ENCODE results near the gene LRMDA.

- TF ChIP-seq CTCF (IDR thresholded peaks at IDR 0.05) = no peak
- no peak for TF ChIP-seq EZH2 (IDR thresholded peaks at IDR 0.05; ENCODE audit: borderline replicate concordance, insufficient read depth, low read depth, low read length, poor library complexity, severe bottlenecking)
These were observed 64.2 kb downstream of the LRMDA start for GRCh38 chr10:75495434-75496190.
